ENCODE results near the gene LITAF.
"Not testable (repeated sequence)": the region's sequence is repeated elsewhere in the genome, so short reads cannot be mapped to it uniquely, and the experiment has no call there.

Gene LITAF

GRCh38 chr16:11597235-11598095, 10.7 kb upstream of the LITAF start:
- peak; percentile 93 to 95 for DNase-seq

GRCh38 chr16:11596572-11597226, 10.0 kb upstream of the LITAF start:
- no peak for DNase-seq

DNA sequence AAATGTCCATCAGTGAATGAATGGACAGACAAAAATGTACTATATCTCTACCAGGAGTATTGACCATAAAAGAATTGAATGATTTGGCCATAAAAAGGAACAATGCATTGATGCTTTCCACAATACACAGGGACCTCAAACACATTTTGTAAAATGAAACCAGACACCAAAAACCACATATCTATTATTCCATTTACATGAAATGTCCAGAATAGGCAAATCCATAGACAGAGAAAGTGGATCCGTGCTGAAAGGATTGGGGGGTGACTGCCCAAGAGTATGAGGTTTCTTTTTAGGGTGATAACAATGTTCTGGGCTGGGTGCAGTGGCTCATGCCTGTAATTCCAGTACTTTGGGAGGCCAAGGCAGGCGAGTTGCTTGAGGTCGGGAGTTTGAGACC, 6.9 kb upstream of the LITAF start:
- DNase-seq: no peak

- not testable (repeated sequence) for DNase-seq
Measured at GRCh38 chr16:11593076-11593475, 6.4 kb upstream of the LITAF start.

DNA sequence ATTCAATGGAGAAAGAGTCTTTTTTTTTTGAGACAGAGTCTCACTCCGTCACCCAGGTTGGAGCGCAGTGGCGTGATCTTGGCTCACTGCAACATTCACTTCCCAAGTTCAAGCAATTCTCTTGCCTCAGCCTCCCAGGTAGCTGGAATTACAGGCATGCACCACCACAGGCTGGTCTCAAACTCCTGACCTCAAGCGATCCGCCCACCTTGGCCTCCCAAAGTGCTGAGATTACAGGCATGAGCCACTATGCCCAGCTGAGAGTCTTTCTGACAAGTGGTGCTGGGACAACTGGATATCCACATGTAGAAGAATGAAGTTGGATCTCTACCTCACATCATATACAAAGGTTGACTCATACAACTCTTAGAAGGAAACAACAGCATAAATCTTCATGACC, 4.9 kb upstream of the LITAF start:
- not testable (repeated sequence) for DNase-seq

DNA sequence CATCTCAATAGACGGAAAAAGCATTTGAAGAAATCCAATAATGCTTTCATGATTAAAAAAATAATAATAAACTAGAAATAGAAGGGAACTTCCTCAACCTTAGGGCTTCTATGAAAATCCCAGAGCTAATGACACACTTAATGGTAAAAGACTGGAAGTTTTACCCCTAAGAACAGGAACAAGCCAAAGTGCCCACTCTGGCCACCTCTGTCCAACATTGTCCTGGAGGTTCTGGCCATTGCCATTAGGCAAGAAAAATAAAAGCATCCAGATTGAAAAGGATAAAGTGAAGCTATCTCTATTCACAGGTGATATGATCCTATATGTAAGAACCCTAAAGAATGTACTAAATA, 2.5 kb upstream of the LITAF start:
- no peak for DNase-seq

DNA sequence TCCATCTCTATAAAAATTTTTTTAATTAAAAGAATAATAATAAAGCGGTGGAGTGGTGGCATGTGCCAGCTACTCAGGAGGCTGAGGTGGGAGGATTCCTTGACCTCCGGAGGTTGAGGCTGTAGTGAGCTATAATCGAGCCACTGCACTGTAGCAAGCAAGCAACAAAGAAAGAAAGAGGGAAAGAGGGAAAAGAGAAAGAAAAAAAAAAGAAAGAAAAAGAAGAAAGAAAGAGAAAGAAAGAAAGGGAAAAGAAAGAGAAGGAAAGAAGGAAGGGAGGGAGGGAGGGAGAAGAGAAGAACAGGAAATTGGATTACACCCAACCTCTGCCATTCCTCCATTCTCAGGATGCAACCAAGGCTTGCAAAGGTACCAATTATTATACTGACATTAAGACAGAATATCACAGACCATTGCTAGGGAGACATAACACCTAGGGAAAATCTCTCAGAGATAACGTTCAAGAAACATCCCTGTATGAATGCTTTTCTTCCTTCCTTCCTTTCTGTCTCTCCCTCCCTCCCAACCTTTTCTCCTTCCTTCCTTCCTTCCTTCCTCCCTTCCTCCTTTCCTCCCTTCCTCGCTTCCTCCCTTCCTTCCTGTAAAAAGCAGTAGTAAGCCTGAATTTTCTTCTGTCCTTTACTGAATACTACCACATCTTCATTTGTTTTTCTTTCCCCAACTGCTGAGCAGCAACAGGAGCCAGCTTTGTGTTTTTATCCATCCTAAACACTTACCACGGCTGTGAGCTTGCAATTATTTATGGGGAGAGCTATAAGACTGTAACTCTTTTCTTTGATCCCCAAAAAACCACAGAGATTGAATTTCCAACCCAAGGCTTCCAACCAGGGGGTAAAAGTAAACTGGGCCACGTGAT, 1.8 kb upstream of the LITAF start:
- peak in 1 of 2 donors; percentile 2 for DNase-seq

GRCh38 chr16:11587643-11588247, 1.0 kb upstream of the LITAF start:
- DNase-seq: no peak

- DNase-seq: no peak
Measured at GRCh38 chr16:11586378-11586855, 302 bp downstream of the LITAF start.

DNA sequence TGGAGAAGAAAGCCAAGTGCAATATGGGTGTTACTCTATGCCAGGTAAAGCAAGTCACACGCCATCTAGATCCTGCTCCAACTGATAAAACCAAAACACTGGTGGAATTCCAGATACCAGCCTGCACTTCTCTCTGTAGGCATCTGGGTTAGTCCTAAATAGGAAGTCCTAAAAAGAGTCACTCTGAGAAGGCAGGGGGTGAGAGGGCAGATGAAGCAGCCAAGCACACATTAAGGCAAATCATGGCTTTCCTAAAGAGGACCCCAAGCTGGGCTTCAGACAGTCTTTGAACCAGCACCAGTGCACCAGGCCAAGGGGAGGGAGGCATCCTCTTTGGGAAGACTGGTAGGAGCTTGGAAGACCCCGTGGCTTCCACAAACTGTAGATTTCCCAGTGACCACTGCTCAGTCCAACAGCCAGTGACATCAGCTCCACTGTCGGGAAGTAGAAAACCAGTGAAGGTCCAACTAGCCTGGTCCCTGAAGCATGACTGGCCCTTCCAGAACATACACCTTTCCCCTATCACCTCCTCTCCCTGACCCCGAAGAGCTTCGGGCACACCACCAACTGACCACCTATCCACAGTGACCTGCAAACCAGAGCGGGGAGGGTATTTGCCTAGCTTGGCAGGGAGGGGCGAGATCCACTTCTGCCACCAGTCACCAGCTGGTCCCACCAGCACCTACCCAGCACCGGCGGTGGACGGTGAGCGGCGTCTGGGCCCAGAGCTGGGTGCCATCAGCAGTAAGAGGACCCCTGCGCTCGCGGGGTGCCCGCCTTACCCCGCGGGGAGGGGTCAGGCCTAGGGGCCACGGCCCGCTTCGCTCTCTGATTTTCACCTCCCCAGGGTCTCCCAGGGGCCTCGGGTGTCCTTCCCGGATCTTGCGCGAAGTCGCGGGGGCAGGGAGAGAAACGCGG, 1.0 kb downstream of the LITAF start:
- DNase-seq: peak; percentile 46 to 57

GRCh38 chr16:11583889-11584565, 2.7 kb downstream of the LITAF start:
- DNase-seq: peak; percentile 58 to 73

DNA sequence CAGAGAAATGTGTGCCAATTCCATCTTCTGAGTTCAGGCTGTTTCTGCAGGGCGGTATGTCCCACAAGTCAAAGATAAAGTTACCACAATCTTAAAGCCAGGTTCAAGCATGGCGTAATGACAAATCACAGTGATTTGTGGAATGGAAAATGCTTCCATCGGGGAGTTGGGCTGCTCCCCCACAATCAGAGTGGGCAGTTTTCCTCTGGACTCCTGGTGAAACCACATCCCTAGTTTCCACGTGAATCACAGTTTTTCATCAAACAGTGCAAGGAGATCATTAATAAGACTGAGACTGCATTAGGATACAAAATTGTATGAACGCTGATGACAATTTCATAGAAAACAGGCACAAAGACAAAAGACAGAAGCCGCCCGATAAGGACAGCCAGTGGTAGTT, 3.6 kb downstream of the LITAF start:
- no peak for DNase-seq

DNA sequence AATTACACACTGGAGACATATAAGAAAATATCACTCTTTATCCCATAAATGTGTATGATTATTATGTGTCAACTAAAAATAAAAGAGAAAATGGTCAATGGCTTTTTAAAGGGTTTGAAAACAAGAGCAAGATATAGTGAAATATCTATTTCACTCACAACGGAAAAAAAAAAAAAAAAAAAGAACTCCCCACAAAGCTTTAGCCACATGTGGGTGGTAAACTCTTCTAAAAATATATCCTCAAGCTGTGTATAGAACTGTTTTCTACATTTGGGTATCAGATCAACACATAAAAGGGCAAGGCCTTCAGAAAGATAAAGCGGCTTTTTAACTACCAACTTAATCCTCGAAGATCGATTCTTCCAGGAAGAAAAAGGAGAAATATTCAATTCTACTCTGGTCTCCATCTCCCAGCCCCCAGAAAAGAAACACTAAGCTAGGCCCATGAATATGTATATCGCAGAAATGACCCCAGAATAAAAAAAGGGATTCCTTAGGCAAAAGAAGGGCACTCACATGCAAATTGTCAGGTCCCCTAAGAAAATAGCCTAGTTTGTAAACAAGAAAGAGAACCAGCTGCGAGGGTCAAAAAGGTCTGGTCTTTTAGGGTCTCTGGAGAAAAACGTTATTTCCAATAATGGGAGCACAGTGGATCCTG, 4.4 kb downstream of the LITAF start:
- no peak for DNase-seq

GRCh38 chr16:11581678-11582077, 5.0 kb downstream of the LITAF start:
- DNase-seq: no peak

DNA sequence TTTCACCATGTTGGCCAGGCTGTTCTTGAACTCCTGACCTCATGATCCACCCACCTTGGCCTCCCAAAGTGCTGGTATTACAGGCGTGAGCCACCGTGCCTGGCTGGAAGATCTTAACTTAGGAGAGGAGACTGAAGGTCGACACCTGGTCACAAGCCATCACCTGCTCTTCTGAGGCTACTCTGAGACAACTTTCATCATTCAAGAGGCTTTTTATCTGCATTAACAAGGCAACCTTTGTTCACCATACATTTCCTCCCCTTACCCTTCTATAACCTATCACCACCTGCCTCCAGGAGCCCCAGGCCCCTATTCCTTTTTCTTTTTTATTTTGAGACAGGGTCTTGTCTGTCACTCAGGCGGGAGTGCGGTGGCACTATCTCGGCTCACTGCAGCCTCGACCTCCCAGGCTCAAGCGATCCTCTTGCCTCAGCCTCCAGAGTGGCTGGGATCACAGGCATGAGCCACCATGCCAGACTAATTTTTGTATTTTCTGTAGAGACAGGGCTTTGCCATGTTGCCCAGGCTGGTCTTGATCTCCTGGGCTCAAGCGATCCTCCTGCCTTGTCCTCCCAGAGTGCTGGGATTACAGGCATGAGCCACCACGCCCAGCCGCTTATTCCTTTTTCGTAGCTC, 6.2 kb downstream of the LITAF start:
- DNase-seq: no peak

GRCh38 chr16:11577290-11577660, 9.4 kb downstream of the LITAF start:
- DNase-seq: not testable (repeated sequence)

DNA sequence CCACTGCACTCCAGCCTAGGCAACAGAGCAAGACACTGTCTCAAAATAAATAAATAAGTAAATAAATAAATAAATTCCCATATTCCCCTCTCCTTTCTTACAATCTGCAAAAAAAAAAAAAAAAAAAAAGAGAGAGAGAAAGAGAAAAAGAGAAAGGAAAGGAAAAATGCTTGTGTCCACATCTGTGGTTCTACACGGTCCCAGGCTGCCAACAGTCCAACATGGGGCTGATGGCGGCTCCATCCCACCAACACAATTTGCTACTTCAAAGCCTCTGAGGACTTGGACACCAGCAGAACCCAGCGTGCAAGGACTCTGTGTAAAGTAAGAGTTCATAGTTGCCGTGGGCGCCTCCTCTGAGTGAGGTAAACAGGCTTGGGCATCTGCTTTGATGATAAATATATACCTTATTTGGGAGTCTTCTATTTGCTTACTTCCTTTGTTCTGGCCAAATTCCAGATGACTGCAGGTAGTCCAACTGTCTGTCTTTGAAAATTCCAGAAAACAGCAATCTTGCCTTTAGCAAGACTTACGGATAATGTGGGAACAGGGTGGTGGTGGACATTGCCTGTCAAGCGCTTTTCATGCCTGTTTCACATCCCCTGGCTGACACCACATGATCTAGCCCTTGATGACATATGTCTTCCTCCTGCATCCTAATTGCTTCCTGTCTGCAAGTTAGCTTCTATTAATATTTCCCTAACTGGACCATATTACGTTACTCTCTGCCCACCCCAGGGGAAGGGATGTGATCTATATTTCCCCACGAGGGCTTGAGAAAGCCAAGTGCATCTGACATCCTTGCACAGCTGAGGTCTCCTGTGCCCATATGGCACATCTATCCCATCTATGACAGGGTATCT, 10.1 kb downstream of the LITAF start:
- DNase-seq: peak; percentile 95 to 96

DNA sequence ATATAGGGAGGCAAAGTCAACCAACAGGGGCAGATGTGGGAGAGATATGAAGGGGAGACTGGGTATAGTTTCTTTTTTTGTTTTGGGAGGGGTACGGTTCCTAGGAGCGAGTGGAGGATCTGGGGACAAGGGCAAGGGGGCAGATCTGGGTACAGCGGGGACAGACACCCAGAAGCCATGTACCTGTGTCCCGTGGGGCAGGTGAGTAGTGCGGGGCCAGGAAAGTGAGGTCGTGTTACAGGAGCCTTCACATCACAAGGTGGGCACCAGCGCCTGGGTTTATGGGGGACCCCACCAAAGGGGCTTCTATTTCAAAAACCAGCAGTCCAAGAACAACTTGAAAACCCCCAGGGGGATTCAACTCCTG, 11.5 kb downstream of the LITAF start:
- DNase-seq: no peak
